HG03045 (cell line): ENCODE results near the gene IRF3.

Experiments used
- ATAC-seq: cut with Tn5 transposase; IDR thresholded peaks from one replicate; pipeline ENCODE4 v1.9.1; 2021; ENCODE audit warnings: mild to moderate bottlenecking, moderate library complexity; ENCODE audit not compliant: unreplicated experiment

IRF3 gene, protein sequence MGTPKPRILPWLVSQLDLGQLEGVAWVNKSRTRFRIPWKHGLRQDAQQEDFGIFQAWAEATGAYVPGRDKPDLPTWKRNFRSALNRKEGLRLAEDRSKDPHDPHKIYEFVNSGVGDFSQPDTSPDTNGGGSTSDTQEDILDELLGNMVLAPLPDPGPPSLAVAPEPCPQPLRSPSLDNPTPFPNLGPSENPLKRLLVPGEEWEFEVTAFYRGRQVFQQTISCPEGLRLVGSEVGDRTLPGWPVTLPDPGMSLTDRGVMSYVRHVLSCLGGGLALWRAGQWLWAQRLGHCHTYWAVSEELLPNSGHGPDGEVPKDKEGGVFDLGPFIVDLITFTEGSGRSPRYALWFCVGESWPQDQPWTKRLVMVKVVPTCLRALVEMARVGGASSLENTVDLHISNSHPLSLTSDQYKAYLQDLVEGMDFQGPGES

GRCh38 chr19:49665351-49666119 lies at the start of gene IRF3, which contains the start of gene BCL2L12:
Gene IRF3, minus strand, starts transcription at chr19:49665857. Its CDS starts 1,019 bp downstream, at chr19:49664838.
Gene BCL2L12, plus strand, starts transcription at chr19:49665933. Its CDS starts 760 bp downstream, at chr19:49666693.
- peak; percentile 75 for ATAC-seq

DNA sequence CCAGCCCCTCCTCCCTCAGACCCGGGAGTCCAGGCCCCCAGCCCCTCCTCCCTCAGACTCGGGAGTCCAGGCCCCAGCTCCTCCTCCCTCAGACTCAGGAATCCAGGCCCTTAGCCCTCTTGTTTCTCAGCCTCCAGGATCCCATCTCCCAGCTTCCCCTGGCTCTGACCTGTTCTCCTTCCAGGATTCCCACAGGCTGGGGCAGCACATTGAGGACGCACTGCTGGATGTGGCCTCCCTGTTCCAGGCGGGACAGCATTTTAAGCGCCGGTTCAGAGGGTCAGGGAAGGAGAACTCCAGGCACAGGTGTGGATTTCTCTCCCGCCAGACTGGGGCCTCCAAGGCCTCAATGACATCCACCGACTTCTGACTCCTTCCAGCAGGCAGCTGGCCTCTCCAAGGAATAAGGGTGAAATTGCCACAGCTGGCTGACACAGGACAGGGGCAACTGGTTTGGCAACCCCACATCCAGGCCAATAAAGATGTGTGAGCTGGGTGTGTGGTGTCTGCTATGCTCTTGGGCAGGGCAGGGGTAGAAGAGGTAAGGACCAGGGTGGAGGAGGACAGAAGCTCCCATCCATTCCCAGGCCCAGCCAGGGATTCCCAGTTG lies 47.7 kb upstream of the IRF3 start:
- ATAC-seq: no peak

GRCh38 chr19:49712397-49712859 lies 46.8 kb upstream of the IRF3 start:
- no peak for ATAC-seq

GRCh38 chr19:49710372-49710951 lies 44.8 kb upstream of the IRF3 start:
- no peak for ATAC-seq

DNA sequence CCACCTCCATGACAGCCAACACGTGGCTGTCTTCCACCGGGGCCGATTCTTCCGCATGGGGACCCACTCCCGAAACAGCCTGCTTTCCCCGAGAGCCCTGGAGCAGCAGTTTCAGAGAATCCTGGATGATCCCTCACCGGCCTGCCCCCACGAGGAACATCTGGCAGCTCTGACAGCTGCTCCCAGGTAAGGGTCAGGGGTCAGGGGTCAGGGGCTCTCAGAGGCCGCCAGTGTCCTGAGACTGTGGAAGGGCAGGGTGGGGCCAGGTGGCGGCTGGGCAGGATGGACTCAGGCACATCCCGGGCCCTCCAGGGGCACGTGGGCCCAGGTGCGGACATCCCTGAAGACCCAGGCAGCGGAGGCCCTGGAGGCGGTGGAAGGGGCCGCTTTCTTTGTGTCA lies 40.3 kb upstream of the IRF3 start:
- ATAC-seq: no peak

GRCh38 chr19:49704888-49705642 lies 39.4 kb upstream of the IRF3 start:
- no peak for ATAC-seq

DNA sequence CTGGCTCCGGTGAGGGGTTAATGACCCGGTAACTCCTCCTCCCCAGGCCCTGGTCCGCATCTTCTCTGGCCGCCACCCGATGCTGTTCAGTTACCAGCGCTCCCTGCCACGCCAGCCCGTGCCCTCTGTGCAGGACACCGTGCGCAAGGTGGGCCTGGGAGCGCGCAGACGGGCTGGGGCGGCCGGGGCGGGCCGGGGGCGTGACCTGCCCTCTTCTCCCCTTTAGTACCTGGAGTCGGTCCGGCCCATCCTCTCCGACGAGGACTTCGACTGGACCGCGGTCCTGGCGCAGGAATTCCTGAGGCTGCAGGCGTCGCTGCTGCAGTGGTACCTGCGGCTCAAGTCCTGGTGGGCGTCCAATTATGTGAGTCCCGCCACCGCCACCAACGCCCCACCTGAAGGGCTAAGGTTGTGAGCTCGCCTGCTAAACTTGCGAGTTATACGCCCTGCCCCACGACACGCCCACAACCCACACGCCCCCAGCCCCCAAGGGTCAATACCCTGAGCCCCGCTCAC lies 35.7 kb upstream of the IRF3 start:
- no peak for ATAC-seq

GRCh38 chr19:49700563-49700962 lies 34.9 kb upstream of the IRF3 start:
- no peak for ATAC-seq

DNA sequence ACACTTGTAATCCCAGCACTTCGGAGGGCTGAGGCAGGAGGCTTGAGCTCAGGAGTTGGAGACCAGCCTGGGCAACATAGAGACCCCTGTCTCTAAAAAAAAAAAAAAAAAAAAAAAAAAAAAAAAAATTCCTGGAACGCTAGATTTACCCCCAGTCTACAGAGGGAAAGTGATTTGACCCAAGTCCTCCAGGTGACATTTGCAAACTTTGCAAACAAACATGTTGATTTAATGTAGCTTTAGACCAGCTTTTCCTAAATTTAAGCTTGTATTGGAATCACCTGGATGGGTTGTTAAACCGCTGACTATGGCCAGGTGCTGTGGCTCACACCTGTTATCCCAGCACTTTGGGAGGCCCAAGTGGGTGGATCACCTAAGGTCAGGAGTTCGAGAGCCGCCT lies 33.7 kb upstream of the IRF3 start:
- no peak for ATAC-seq

- no peak for ATAC-seq
Observed at GRCh38 chr19:49696865-49697264, 31.2 kb upstream of the IRF3 start.

GRCh38 chr19:49696115-49696514 lies 30.5 kb upstream of the IRF3 start:
- no peak for ATAC-seq

DNA sequence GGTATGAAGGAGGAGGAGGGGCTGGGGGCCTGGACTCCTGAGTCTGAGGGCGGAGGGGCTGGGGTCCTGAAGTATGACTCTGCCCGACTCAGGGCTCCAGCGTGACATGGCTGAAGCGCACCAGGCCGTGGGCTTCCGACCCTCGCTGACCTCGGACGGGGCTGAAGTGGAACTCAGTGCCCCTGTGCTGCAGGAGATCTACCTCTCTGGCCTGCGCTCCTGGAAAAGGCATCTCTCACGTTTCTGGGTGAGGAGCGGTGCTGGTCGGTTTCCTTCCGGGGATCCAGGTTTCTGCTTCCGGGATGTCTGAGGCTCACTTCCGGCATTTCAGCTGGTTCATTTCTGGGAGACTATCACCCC lies 26.5 kb upstream of the IRF3 start:
- ATAC-seq: no peak

DNA sequence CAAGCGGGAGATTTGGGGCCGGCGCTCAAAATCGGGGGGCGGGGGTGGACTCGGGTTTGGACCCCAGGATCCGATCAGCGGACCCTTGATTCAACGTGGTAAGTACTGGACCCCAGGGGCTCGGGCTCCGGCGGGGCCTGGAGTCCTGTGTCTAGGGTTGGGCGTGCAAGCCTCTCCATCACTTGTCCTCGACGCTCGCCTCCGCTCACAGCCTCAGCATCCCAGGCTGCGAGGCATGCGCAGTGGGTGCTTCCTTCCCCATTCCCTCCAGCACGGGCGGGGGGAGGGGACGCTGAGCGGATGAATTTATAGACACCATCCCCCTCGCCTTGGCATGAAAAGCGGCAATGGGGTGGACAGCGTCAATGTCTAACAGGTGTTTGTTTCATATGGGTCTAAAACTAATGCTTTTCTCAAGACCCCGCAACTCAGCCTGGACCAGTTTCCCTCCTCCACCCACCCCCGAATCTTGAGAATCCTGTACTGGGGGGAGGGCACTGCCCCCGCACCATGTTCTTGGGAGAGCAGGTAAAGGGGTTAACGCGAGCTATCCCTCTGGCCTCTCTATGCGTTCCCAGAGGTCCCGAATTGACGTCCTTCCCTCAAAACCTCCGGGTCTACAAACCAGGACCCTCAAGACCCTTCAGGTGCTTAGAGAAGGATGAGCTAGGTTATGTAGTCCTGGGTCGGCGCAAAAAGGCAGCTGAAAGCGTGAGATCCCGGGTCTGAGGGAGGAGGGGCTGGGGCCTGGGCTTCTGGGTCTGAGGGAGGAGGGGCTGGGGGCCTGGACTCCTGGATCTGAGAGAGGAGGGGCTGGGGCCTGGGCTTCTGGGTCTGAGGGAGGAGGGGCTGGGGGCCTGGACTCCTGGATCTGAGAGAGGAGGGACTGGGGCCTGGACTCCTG lies 25.8 kb upstream of the IRF3 start:
- no peak for ATAC-seq

- no peak for ATAC-seq
Observed at GRCh38 chr19:49690656-49691242, 25.1 kb upstream of the IRF3 start, which contains the start of gene CPT1C. Gene CPT1C, plus strand, starts transcription at chr19:49691116. Its CDS starts 1,137 bp downstream, at chr19:49692253.

- no peak for ATAC-seq
Observed at GRCh38 chr19:49690079-49690655, 24.5 kb upstream of the IRF3 start.

- ATAC-seq: no peak
Observed at GRCh38 chr19:49689133-49690078, 23.7 kb upstream of the IRF3 start, which contains the start of gene ADM5. Gene ADM5, plus strand, starts transcription at chr19:49689594. Its CDS starts 244 bp downstream, at chr19:49689838.

DNA sequence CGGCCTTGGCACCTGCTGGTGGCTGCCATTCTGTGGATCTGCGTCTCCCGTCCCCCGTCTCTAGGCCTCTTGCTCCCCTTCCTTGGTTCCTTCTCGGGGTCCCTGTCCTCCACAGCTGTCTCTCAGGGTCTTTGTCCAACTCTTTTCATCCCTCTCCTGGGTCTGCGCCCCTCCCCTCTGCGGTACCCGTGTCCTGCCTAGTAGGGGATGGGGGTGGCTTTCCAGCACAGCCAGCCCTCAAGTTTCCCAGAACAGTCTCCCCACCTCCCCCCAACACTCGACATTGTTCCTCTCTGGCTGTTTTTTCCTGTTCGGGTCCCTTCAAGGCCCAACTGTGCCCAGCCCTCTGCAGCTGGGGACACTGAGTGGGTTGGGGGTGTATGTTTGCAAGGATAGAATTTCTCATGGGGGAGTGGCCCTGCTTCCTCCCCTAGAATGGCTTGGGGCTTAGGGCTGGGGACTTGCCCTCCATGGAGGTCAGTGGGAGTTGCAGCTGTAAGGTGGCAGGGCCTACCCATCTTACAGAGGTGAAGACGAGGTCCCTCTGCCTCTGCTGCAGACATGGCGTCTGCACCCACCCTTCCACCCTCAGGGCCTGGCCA lies 23.0 kb upstream of the IRF3 start:
- no peak for ATAC-seq
